Neutrophil (primary cell): ENCODE data around the gene MCC.

ENCODE experiments used
- H3K27ac ChIP-seq: fragments of 200-600 bp; sonication (generic); 2 replicates; pipeline ENCODE4 v1.5.1; 2016; ENCODE audit warnings: mild to moderate bottlenecking, moderate library complexity
- H3K27me3 ChIP-seq: fragments of 200-600 bp; sonication (generic); 2 replicates; pipeline ENCODE4 v1.6.0; 2016; ENCODE audit warnings: mild to moderate bottlenecking
- H3K36me3 ChIP-seq: fragments of 200-600 bp; sonication (generic); 2 replicates; pipeline ENCODE4 v1.5.1; 2017
- H3K4me1 ChIP-seq, 2 experiments: fragments of 200-600 bp in 1 of 2; sonication (generic) in 1 of 2; 1 replicate in 1 of 2; 2 replicates in 1 of 2; pipeline versions ENCODE4 v1.5.1 to v1.6.1; 2013 to 2016; ENCODE audit warnings: low read depth in 1 of 2, low read length in 1 of 2, mild to moderate bottlenecking in 1 of 2, moderate library complexity in 1 of 2; ENCODE audit not compliant: control insufficient read depth in 1 of 2, insufficient read depth in 1 of 2
- H3K4me3 ChIP-seq, 2 experiments: fragments of 200-600 bp in 1 of 2; sonication (generic) in 1 of 2; 1 replicate in 1 of 2; 2 replicates in 1 of 2; pipeline ENCODE4 v1.5.1; 2013 to 2016; ENCODE audit warnings: low read depth in 1 of 2, low read length in 1 of 2, mild to moderate bottlenecking in 1 of 2, moderate library complexity in 1 of 2
- H3K9me3 ChIP-seq: fragments of 200-600 bp; sonication (generic); 2 replicates; pipeline ENCODE4 v1.5.1; 2016
- CTCF ChIP-seq: fragments of 200-600 bp; sonication (generic); IDR thresholded peaks from 2 replicates; pipeline ENCODE4 v1.5.1; 2016; ENCODE audit warnings: antibody characterized with exemption

MCC gene

GRCh38 chr5:113450462-113450861 is 37.8 kb downstream of the MCC start:
- H3K9me3 ChIP-seq: no peaks in the 10 kb centered on the region
- TF ChIP-seq CTCF: no peak
- H3K36me3 ChIP-seq: no peaks in the 10 kb centered on the region
- no peak overlapping the region for H3K27ac ChIP-seq
- H3K4me3 ChIP-seq: no peak overlapping the region
- peaks cover 61% of the 10 kb centered on the region for H3K27me3 ChIP-seq
- no peaks in the 10 kb centered on the region for H3K4me1 ChIP-seq

DNA sequence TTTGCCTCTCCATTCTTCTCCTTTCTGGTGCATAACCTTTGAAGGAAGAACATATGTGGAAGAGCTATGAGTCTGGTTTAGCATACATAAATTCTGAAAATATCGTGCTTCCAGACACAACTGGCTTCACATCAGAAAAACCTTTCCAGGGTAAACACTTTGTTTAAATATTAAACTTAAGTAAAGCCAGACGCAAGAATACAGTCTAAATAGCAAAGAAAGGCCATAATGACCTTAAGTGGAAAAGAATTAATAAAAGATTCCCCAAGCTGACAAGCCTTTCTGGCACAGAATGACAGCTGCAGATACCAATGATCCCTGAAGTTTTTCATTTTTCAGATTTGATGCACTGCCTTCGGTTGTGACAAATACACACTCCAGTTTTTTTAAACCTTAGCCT is 40.0 kb downstream of the MCC start:
- Histone ChIP-seq H3K27me3 (peaks cover 44% of the 10 kb centered on the region), H3K9me3 (no peaks in the 10 kb centered on the region), H3K27ac (no peak overlapping the region), H3K4me3 (no peak overlapping the region), H3K36me3 (no peaks in the 10 kb centered on the region), H3K4me1 (no peaks in the 10 kb centered on the region)
- TF ChIP-seq CTCF: no peak

DNA sequence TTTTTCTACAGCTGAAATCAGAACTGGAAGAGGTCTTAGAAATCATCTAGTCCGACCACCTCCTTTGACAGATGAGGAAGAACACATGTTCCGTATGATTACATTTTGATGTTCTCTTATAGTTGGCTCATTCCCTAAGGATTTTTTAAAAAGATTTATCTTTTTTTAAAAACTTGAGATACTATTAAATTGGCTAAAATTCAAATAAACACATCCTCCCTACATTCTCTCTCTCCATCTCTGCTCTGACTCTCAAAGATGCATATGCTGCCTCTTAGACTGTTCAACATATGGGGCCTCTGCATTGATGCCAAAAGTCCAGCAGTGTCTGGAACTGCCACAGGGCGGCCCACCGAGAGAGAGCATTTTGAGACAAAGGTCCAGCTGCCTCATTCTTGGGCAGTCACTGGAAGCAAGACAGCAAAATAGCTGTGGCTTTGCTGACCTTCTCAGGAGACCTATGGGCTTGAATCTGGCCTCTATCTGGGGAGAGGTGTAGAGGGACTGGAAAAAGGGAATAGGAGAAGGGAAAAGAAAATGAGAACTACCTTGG is 40.7 kb downstream of the MCC start:
- H3K9me3 ChIP-seq: no peaks in the 10 kb centered on the region
- H3K4me3 ChIP-seq: no peak overlapping the region
- H3K27ac ChIP-seq: no peak overlapping the region
- no peaks in the 10 kb centered on the region for H3K36me3 ChIP-seq
- TF ChIP-seq CTCF: no peak
- H3K27me3 ChIP-seq: peaks cover 38% of the 10 kb centered on the region
- no peaks in the 10 kb centered on the region for H3K4me1 ChIP-seq

DNA sequence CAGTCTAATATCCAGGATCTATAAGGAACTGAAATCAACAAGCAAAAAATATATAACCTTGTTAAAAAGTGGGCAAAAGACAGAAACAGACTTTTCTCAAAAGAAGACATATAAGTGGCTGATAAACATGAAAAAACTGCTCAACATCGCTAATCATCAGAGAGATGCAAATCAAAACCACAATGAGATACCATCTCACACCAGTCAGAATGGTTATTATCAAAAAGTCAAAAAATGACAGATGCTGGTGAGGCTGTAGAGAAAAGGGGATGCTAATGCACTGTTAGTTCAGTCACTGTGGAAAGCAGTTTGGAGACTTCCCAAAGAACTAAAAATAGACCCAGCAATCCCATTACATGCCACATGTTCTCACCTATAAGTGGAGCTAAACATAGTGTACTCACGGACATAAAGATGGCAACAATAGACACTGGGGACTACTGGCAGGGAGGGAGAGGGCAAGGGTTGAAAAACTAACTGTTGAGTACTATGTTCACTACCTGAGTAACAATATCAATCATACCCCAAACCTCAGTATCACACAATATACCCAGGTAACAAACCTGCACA is 41.8 kb downstream of the MCC start:
- Histone ChIP-seq H3K27ac (no peak overlapping the region), H3K27me3 (peaks cover 31% of the 10 kb centered on the region), H3K36me3 (no peaks in the 10 kb centered on the region), H3K4me3 (no peak overlapping the region), H3K4me1 (no peaks in the 10 kb centered on the region), H3K9me3 (no peaks in the 10 kb centered on the region)
- TF ChIP-seq CTCF: no peak

DNA sequence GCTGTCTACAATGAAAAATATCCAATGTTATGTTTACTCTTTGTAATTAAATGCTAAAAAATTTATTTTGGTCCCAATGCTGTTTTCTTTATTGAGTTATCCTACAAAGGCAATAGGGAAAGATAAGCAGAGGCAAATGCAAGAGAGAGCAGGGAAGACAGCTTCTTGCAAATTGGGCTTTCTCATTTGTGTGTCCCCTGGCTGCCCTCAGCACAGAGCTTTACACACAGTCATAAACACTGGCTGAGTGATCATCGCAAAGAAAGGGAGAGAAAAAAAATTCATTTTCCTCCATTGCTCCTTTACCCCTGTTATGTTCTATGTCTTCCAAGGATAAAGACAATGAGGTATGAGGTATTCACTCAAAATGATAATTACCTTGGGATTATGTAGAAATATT is 51.1 kb downstream of the MCC start:
- Histone ChIP-seq H3K27me3 (peaks cover 24% of the 10 kb centered on the region), H3K4me3 (no peak overlapping the region), H3K4me1 (no peaks in the 10 kb centered on the region), H3K36me3 (no peaks in the 10 kb centered on the region), H3K27ac (no peak overlapping the region), H3K9me3 (no peaks in the 10 kb centered on the region)
- TF ChIP-seq CTCF: no peak

- no peaks in the 10 kb centered on the region for H3K9me3 ChIP-seq
- no peaks in the 10 kb centered on the region for H3K4me1 ChIP-seq
- TF ChIP-seq CTCF: no peak
- H3K36me3 ChIP-seq: no peaks in the 10 kb centered on the region
- peaks cover 24% of the 10 kb centered on the region for H3K27me3 ChIP-seq
- no peak overlapping the region for H3K27ac ChIP-seq
- no peak overlapping the region for H3K4me3 ChIP-seq
Measured at GRCh38 chr5:113435575-113435974, 52.7 kb downstream of the MCC start.
